GM21526 (cell line): ENCODE results near the gene UCK1.
A peak's percentile ranks its signal among the peaks of the same experiment; 100 is the strongest.
"Not testable (repeated sequence)": the region's sequence is repeated elsewhere in the genome, so short reads cannot be mapped to it uniquely, and the experiment has no call there.

Source experiments
- ATAC-seq: cut with Tn5 transposase; IDR thresholded peaks from one replicate; pipeline ENCODE4 v1.9.1; 2021; ENCODE audit warnings: moderate library complexity; ENCODE audit not compliant: unreplicated experiment, low FRiP score

UCK1 gene

GRCh38 chr9:131524665-131525315 is 6.3 kb downstream of the UCK1 start:
- no peak for ATAC-seq

GRCh38 chr9:131523451-131524435 is 7.3 kb downstream of the UCK1 start:
- no peak for ATAC-seq

- ATAC-seq = no peak
Observed at GRCh38 chr9:131523086-131523388, 8.0 kb downstream of the UCK1 start.

GRCh38 chr9:131522257-131523085 is 8.6 kb downstream of the UCK1 start:
- ATAC-seq = no peak

- no peak for ATAC-seq
Observed at GRCh38 chr9:131521822-131522221, 9.2 kb downstream of the UCK1 start.

GRCh38 chr9:131521203-131521602 is 9.9 kb downstream of the UCK1 start:
- no peak for ATAC-seq

- ATAC-seq = no peak
Observed at GRCh38 chr9:131520503-131520902, 10.6 kb downstream of the UCK1 start.

- no peak for ATAC-seq
Observed at GRCh38 chr9:131518553-131518952, 12.5 kb downstream of the UCK1 start.

- ATAC-seq = no peak
Observed at GRCh38 chr9:131517761-131518190, 13.3 kb downstream of the UCK1 start.

GRCh38 chr9:131516930-131517329 is 14.1 kb downstream of the UCK1 start:
- no peak for ATAC-seq

- no peak for ATAC-seq
Observed at GRCh38 chr9:131516100-131516499, 15.0 kb downstream of the UCK1 start.

GRCh38 chr9:131515559-131516031 is 15.5 kb downstream of the UCK1 start:
- ATAC-seq = not testable (repeated sequence)

- no peak for ATAC-seq
Observed at GRCh38 chr9:131513177-131513576, 17.9 kb downstream of the UCK1 start.

GRCh38 chr9:131511880-131512279 is 19.2 kb downstream of the UCK1 start:
- ATAC-seq = no peak

GRCh38 chr9:131511416-131511815 is 19.6 kb downstream of the UCK1 start:
- no peak for ATAC-seq

GRCh38 chr9:131505012-131505411 is 26.1 kb downstream of the UCK1 start:
- no peak for ATAC-seq

- ATAC-seq = no peak
Observed at GRCh38 chr9:131503626-131504465, 27.2 kb downstream of the UCK1 start.

- peak; percentile 64 for ATAC-seq
Observed at GRCh38 chr9:131502781-131503625, 28.1 kb downstream of the UCK1 start, which contains the start of gene POMT1. POMT1 (plus strand) TSS chr9:131502918; CDS start chr9:131504219, 1,301 bp downstream.
